Fibroblast of villous mesenchyme (primary cell): ENCODE data around the gene CNTRL. TPM values are rescaled to one million over a fixed set of nuclear protein-coding genes. Genes with fewer than 3 reads are reported as not detected.

ENCODE experiments used
- DNase-seq: peaks from one replicate; pipeline ENCODE4 v3.0.0-alpha.2; 2010; ENCODE audit warnings: low read depth
- H3K4me3 ChIP-seq: 2 replicates; pipeline ENCODE4 v1.5.1; 2011; ENCODE audit warnings: low read depth, mild to moderate bottlenecking, low read length
- total RNA-seq: library from RNA; depleted of rRNA; stranded (reverse); fragments of >200 nt; gene quantifications from 2 replicates; pipeline ENCODE4 v1.2.3, GENCODE V29; 2012
- TF ChIP-seq, protein P1 (sequence below): IDR thresholded peaks from 2 replicates; pipeline ENCODE4 v1.5.1; 2012; ENCODE audit warnings: low read depth, mild to moderate bottlenecking, low read length; ENCODE audit not compliant: insufficient read depth

Gene CNTRL
- total RNA-seq, 1 donor, result 6.5 TPM

DNA sequence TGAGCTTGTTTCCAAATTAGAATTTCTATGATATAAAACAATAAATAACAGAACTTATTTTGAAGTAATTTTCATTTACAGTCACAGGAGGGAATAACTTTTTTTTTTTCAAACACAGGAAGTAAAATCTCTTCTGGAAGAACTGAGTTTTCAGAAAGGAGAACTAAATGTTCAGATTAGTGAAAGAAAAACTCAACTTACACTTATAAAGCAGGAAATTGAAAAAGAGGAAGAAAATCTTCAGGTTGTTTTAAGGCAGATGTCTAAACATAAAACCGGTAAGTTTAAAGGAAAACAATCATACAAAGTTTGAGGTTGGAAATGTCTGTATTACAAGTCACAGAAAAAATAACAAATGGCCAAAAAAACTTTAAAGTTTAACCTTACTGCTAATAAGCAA is 85.3 kb downstream of the CNTRL start:
- TF ChIP-seq, protein P1, sequence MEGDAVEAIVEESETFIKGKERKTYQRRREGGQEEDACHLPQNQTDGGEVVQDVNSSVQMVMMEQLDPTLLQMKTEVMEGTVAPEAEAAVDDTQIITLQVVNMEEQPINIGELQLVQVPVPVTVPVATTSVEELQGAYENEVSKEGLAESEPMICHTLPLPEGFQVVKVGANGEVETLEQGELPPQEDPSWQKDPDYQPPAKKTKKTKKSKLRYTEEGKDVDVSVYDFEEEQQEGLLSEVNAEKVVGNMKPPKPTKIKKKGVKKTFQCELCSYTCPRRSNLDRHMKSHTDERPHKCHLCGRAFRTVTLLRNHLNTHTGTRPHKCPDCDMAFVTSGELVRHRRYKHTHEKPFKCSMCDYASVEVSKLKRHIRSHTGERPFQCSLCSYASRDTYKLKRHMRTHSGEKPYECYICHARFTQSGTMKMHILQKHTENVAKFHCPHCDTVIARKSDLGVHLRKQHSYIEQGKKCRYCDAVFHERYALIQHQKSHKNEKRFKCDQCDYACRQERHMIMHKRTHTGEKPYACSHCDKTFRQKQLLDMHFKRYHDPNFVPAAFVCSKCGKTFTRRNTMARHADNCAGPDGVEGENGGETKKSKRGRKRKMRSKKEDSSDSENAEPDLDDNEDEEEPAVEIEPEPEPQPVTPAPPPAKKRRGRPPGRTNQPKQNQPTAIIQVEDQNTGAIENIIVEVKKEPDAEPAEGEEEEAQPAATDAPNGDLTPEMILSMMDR, result no peak
- DNase-seq, result no peak
- no peak overlapping the region for H3K4me3 ChIP-seq

DNA sequence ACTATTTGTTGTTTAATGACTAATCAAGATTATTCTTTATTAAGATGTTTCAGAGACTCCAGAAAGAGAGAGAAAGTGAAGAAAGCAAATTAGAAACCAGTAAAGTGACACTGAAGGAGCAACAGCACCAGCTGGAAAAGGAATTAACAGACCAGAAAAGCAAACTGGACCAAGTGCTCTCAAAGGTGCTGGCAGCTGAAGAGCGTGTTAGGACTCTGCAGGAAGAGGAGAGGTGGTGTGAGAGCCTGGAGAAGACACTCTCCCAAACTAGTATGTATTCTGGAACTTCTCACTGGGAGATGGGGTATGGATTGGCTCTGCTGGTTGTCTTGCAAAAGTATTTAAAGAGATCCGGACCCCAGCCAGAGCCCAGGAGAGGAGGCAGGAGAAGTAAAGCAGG is 93.3 kb downstream of the CNTRL start:
- TF ChIP-seq, protein P1, result no peak
- no peak overlapping the region for H3K4me3 ChIP-seq
- no peak for DNase-seq

DNA sequence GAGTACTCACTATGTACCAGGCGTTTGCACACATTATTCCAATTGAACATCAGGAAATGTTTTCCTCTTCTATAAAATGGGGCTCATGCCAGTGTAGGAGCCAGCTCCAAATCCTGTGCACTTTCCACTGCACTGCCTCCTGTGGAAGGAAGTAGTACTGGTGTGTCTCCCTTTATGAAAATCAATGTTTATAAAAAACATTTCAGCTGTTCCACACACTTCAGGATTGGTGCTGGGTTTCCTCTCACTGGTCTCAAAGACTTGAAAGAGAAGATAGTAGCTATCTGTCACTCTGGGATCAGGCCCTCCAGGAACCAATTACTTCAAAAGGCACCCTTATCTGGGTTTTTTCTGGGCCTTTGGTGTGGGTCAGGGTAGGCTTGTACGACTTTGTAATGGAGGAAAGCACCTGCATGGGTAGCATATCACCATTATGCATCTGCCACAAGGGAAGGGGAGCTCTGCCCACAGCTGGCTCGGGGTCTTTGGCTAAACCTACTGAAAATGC is 94.4 kb downstream of the CNTRL start:
- H3K4me3 ChIP-seq, result no peak overlapping the region
- TF ChIP-seq, protein P1, result peak; percentile 51
- no peak for DNase-seq

DNA sequence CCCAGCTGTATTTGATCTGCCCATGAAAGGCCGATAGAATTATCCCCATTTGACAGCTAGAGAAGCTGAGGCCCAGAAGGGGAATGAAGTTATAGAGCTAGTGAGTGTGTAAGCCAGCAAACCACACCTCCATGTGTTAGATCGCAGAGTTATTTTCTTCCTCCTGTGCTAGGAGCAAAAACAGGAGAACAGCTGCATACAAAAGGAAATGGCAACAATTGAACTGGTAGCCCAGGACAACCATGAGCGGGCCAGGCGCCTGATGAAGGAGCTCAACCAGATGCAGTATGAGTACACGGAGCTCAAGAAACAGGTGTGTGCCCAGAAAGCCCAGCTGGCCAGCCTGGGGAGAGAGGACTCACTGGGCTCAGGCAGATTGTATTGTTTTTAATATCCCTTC is 96.5 kb downstream of the CNTRL start:
- no peak overlapping the region for H3K4me3 ChIP-seq
- no peak for DNase-seq
- TF ChIP-seq, protein P1, result no peak

DNA sequence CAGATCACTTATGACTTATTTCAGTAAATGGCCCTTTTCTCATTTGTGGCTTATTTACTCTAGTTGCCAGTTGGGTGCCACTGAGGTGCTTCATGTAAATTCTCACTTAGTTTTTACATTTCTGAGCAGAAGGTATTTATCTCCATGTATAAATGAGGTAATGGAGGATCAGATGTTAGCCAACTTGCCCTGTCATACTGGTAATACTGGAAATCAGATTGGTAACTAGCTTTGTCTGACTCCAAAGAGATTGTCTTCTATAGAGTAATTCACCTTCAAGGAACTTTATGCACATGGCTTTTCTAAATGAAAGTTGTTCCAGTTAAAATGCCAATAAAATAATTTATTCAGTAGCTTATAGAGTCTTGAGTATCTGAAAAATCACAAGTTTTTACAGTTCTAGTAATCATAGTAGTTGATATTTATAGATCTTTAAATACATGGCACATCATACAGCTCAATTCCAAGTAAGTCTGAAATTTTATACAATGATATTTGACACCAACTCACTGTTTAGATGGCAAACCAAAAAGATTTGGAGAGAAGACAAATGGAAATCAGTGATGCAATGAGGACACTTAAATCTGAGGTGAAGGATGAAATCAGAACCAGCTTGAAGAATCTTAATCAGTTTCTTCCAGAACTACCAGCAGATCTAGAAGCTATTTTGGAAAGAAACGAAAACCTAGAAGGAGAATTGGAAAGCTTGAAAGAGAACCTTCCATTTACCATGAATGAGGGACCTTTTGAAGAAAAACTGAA is 98.2 kb downstream of the CNTRL start:
- H3K4me3 ChIP-seq, result no peak overlapping the region
- DNase-seq, result no peak
- TF ChIP-seq, protein P1, result no peak

DNA sequence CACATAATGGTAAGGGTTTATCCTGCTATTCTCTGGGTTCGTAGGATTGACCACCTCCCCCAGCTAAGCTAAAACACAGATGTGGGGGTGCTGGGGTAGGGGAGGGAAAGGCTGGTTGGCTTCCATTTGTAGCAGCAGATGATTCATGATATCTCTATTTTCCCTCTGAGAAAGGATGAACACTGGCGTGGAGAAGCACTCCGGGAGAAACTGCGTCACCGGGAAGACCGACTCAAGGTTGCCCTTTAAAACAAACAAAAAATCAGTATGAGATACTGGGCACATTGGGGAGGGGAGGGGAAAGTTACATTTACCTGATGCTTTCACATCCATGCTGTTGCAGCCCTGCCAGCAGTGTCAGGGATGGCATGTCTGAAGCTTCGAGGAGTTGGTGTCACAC is 98.7 kb downstream of the CNTRL start:
- DNase-seq, result no peak
- H3K4me3 ChIP-seq, result no peak overlapping the region
- TF ChIP-seq, protein P1, result no peak
